PC-9 (cell line): ENCODE results near the gene NFE2.

Source experiments
- CTCF ChIP-seq: fragments of 200-600 bp; sonication (generic); conservative IDR thresholded peaks from 2 replicates; pipeline ENCODE4 v1.6.1; 2017; ENCODE audit warnings: mixed run types, antibody characterized with exemption, mild to moderate bottlenecking, moderate library complexity
- EZH2 ChIP-seq: fragments of 200-600 bp; sonication (generic); IDR thresholded peaks from 2 replicates; pipeline ENCODE4 v1.8.0; 2017; ENCODE audit warnings: antibody characterized with exemption, low read depth

GRCh38 chr12:54333420-54334034 is 32.7 kb upstream of the NFE2 start:
- no peak for TF ChIP-seq CTCF
- no peak for TF ChIP-seq EZH2
